ENCODE measurements around the gene HES7.
A peak's percentile ranks its signal among the peaks of the same experiment; 100 is the strongest.

DNA sequence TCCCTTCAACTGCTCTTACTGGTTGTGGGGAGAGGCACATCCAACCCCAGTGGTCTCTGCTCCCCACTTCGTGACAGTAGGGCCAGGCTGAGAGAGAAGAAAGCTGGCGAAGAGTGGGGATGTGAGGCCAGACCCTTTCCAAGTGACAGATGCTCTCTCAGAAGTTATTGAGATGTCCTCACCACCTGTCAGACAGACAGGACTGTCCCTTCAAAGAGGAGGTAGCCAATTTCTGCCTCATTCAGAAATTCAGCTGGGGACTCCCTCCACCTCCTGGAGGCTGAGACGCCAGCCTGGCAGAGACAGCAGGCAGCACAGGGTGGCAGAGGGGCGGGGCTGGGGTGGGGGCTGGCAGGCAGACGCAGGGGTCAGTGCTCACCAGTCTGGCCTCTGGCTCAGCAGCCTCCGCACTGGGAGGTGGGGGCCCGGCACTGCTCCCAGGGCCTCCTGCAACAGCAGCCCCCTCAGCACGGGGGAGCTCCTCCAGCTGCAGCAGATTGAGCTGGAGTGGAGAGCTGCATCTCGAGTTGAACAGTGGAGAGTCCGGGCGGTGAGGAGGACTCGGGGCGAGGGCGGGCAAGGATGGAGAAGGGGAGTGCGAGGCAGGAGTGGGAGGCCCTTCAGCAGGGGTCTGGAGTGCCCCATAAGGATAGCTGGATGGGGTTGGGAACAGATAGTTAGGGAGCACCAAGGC, 19.1 kb upstream of the HES7 start:
- TF ChIP-seq CTCF (IDR thresholded peaks at IDR 0.05) (no peak), EP300 (IDR thresholded peaks at IDR 0.05) (peak in 1 of 2 donors; percentile 45), POLR2A (IDR thresholded peaks at IDR 0.05) (peak in 1 of 2 donors; percentile 22)
